Upper lobe of left lung (tissue), 4 donors: Measurements from ENCODE around the gene RALGAPA2.

Source experiments
- EP300 ChIP-seq, 4 donors: sonication (generic); formaldehyde crosslinking; IDR thresholded peaks; one replicate each; pipeline ENCODE4 v1.5.1; 2017; ENCODE audit warnings: antibody characterized with exemption in 4 of 4, control low read depth in 2 of 4
- TF ChIP-seq, protein P1 (sequence below), 6 experiments: fragments of 450-650 bp in 4 of 6; fragments of 200-600 bp in 2 of 6; sonication (generic) in 2 of 6; IDR thresholded peaks; one replicate each; pipeline ENCODE4 v1.5.1; 2016 to 2019; ENCODE audit warnings: antibody characterized with exemption in 6 of 6

- TF ChIP-seq, protein P1, sequence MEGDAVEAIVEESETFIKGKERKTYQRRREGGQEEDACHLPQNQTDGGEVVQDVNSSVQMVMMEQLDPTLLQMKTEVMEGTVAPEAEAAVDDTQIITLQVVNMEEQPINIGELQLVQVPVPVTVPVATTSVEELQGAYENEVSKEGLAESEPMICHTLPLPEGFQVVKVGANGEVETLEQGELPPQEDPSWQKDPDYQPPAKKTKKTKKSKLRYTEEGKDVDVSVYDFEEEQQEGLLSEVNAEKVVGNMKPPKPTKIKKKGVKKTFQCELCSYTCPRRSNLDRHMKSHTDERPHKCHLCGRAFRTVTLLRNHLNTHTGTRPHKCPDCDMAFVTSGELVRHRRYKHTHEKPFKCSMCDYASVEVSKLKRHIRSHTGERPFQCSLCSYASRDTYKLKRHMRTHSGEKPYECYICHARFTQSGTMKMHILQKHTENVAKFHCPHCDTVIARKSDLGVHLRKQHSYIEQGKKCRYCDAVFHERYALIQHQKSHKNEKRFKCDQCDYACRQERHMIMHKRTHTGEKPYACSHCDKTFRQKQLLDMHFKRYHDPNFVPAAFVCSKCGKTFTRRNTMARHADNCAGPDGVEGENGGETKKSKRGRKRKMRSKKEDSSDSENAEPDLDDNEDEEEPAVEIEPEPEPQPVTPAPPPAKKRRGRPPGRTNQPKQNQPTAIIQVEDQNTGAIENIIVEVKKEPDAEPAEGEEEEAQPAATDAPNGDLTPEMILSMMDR (IDR thresholded peaks at IDR 0.05): no peak
- no peak for TF ChIP-seq EP300 (IDR thresholded peaks at IDR 0.05)
Observed at GRCh38 chr20:20513720-20514119, 198.7 kb downstream of the RALGAPA2 start.
